ENCODE results near the gene REXO1.

GRCh38 chr19:1780272-1780958 lies 67.9 kb downstream of the REXO1 start:
- no peak for TF ChIP-seq CTCF (IDR thresholded peaks at IDR 0.05)
- no peak for TF ChIP-seq MAX (CRISPR knock-in tag; IDR thresholded peaks at IDR 0.05)

All from WTC11 (cell line).